ENCODE data around the gene NCKAP5L.

NCKAP5L gene

DNA sequence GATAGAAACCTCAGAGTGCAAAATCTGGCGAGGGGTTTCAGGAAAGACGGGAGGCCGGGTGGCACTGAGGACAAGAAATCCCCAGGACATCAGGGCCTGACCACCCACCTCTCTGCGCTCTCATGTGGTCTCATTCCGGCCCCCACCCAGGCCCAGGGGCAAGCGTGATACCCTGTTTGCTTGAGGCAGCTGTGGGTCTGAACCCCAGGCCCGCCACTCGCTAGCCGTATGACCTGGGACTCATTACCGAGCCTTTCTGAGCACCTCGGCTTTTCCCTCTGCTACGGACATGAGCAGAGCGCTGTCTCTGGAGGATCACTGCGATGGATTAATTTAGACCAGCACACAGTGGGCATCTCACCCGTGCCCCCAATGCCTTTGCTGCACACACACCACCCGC lies 40.2 kb upstream of the NCKAP5L start:
- H3K4me1 ChIP-seq (ENCODE audit: low read length) = no peaks in the 10 kb centered on the region
- H3K79me2 ChIP-seq (ENCODE audit: low read length) = no peaks in the 10 kb centered on the region
- H3K9me3 ChIP-seq (replicated peaks; ENCODE audit: insufficient read depth, low read length) = no peaks in the 10 kb centered on the region
- H3K27me3 ChIP-seq (replicated peaks; ENCODE audit: insufficient read depth, low read length) = no peaks in the 10 kb centered on the region; the same call in 1 of the 2 replicates
- TF ChIP-seq EZH2 (optimal IDR thresholded peaks at IDR 0.05; ENCODE audit: low read depth, low read length) (no peak), EZH2phosphoT487 (IDR thresholded peaks at IDR 0.05; ENCODE audit: low read length) (no peak)
- TF ChIP-seq, protein P1, sequence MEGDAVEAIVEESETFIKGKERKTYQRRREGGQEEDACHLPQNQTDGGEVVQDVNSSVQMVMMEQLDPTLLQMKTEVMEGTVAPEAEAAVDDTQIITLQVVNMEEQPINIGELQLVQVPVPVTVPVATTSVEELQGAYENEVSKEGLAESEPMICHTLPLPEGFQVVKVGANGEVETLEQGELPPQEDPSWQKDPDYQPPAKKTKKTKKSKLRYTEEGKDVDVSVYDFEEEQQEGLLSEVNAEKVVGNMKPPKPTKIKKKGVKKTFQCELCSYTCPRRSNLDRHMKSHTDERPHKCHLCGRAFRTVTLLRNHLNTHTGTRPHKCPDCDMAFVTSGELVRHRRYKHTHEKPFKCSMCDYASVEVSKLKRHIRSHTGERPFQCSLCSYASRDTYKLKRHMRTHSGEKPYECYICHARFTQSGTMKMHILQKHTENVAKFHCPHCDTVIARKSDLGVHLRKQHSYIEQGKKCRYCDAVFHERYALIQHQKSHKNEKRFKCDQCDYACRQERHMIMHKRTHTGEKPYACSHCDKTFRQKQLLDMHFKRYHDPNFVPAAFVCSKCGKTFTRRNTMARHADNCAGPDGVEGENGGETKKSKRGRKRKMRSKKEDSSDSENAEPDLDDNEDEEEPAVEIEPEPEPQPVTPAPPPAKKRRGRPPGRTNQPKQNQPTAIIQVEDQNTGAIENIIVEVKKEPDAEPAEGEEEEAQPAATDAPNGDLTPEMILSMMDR (IDR thresholded peaks at IDR 0.05; ENCODE audit: low read length) = no peak
- no peak overlapping the region for H3K27ac ChIP-seq (ENCODE audit: low read length)
- no peak for DNase-seq
- no peak overlapping the region for H3K4me3 ChIP-seq (ENCODE audit: low read length)
- no peaks in the 10 kb centered on the region for H3F3A ChIP-seq (ENCODE audit: insufficient read depth, low read length)
- no peaks in the 10 kb centered on the region for H3K9me2 ChIP-seq (replicated peaks; ENCODE audit: insufficient read depth, low read length)
- H4K20me1 ChIP-seq (ENCODE audit: insufficient read depth, low read length) = no peaks in the 10 kb centered on the region
- no peak overlapping the region for H2AFZ ChIP-seq (ENCODE audit: low read length)
- H3K4me2 ChIP-seq (ENCODE audit: low read depth, low read length) = no peak overlapping the region
- no peaks in the 10 kb centered on the region for H3K36me3 ChIP-seq (replicated peaks; ENCODE audit: insufficient read depth, low read length)
- H3K9ac ChIP-seq (ENCODE audit: low read length) = no peak overlapping the region

DNA sequence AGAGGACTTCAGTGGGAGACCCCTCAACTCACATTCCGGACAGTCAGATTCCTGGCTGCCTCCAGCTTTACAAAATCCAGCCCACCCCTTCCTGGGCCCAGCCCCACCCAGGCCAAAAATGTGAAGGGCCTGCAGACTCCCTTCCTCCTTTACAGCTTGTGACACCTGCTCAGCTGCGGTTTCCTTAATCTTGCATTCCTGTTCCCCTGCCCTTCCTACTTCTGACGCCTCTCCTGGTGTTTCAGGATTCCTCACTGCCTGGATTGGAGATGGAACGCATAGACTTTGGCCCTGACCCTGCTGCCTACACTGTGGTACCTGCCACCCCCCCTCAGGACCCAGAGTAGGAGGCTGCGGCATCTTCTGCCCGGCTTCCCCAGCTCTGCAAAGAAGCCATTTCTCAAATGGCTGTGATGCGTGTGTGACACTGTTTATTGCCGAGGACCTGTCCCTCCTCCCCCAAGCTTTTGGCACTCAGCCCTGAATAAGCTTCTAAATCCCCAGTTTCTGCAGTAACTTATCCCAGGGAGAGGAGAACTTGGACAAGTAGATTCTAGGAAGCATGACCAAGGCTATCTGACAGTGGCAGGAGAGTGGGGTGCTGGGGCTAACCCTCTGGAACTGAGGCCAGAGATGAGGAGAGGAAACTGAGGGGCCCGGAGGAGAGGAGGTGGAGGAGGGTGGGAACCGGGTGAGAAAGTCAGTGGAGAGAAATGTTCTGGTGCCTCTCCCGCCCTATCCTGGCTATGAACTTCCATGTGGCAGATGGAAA lies 39.5 kb upstream of the NCKAP5L start:
- Histone ChIP-seq H3K27ac (ENCODE audit: low read length) (no peak overlapping the region), H3K36me3 (replicated peaks; ENCODE audit: insufficient read depth, low read length) (no peaks in the 10 kb centered on the region), H3F3A (ENCODE audit: insufficient read depth, low read length) (no peaks in the 10 kb centered on the region), H2AFZ (ENCODE audit: low read length) (no peak overlapping the region), H3K4me2 (ENCODE audit: low read depth, low read length) (no peak overlapping the region), H3K9me2 (replicated peaks; ENCODE audit: insufficient read depth, low read length) (no peaks in the 10 kb centered on the region), H3K4me3 (ENCODE audit: low read length) (no peak overlapping the region), H4K20me1 (ENCODE audit: insufficient read depth, low read length) (no peaks in the 10 kb centered on the region), H3K9me3 (replicated peaks; ENCODE audit: insufficient read depth, low read length) (no peaks in the 10 kb centered on the region), H3K4me1 (ENCODE audit: low read length) (no peaks in the 10 kb centered on the region), H3K79me2 (ENCODE audit: low read length) (no peaks in the 10 kb centered on the region), H3K9ac (ENCODE audit: low read length) (no peak overlapping the region), H3K27me3 (replicated peaks; ENCODE audit: insufficient read depth, low read length) (no peaks in the 10 kb centered on the region; the same call in 1 of the 2 replicates)
- no peak for DNase-seq
- TF ChIP-seq EZH2phosphoT487 (IDR thresholded peaks at IDR 0.05; ENCODE audit: low read length) = no peak
- TF ChIP-seq EZH2 (optimal IDR thresholded peaks at IDR 0.05; ENCODE audit: low read depth, low read length) = no peak
- TF ChIP-seq, protein P1 (IDR thresholded peaks at IDR 0.05; ENCODE audit: low read length) = no peak

DNA sequence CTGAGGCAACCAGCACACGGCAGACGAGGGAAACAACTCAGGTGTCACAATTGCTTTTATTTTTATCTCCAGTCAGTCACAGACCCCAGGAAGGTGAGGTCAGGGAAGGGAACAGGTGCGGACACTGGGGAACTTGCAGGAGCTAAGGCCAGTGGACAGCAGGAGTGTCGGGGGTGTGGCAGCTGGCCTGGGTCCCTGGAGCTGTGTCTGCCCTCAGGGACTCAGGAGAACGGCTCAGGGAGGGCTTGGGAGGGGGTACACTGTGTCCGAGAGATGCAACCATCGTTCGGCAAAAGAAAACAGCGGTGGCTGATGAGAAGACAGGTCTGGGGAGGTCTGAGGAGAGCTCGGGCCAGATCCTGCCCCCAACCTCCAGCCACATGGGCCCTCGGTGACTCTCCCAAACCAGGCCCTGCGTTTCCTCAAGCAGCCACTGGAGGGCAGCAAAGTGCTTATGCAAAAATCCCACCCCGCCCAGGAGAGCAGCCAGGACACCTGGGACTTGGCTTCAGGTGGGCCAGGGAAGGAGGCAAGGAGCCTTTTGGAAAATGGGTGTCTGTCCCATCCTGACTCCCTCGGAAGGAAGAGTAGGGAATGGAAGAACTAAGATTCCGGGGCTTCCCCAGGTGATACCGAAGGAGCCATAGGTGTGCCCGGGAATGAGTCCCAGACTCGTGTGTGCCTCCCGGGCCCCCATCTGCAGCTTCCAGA lies 38.8 kb upstream of the NCKAP5L start:
- TF ChIP-seq EZH2 (optimal IDR thresholded peaks at IDR 0.05; ENCODE audit: low read depth, low read length) = no peak
- no peak for TF ChIP-seq EZH2phosphoT487 (IDR thresholded peaks at IDR 0.05; ENCODE audit: low read length)
- TF ChIP-seq, protein P1 (IDR thresholded peaks at IDR 0.05; ENCODE audit: low read length) = peak; percentile 97
- Histone ChIP-seq H2AFZ (ENCODE audit: low read length) (peak overlapping the region; percentile 65), H3K9me2 (replicated peaks; ENCODE audit: insufficient read depth, low read length) (no peaks in the 10 kb centered on the region), H3K79me2 (ENCODE audit: low read length) (no peaks in the 10 kb centered on the region), H3K27ac (ENCODE audit: low read length) (no peak overlapping the region), H3K9ac (ENCODE audit: low read length) (no peak overlapping the region), H3K4me3 (ENCODE audit: low read length) (no peak overlapping the region), H3K36me3 (replicated peaks; ENCODE audit: insufficient read depth, low read length) (no peaks in the 10 kb centered on the region), H4K20me1 (ENCODE audit: insufficient read depth, low read length) (no peaks in the 10 kb centered on the region), H3K4me1 (ENCODE audit: low read length) (no peaks in the 10 kb centered on the region), H3F3A (ENCODE audit: insufficient read depth, low read length) (no peaks in the 10 kb centered on the region), H3K4me2 (ENCODE audit: low read depth, low read length) (no peak overlapping the region), H3K27me3 (replicated peaks; ENCODE audit: insufficient read depth, low read length) (no peaks in the 10 kb centered on the region; the same call in 1 of the 2 replicates), H3K9me3 (replicated peaks; ENCODE audit: insufficient read depth, low read length) (no peaks in the 10 kb centered on the region)
- peak; percentile 58 for DNase-seq

Data from MM.1S (cell line).